Neuronal stem cell (in vitro differentiated cells): ENCODE data around the gene CHST8.

Experiments used
- DNase-seq: peaks from one replicate; pipeline ENCODE4 v3.0.0-alpha.2; 2013; ENCODE audit warnings: low spot score
- H2AFZ ChIP-seq: one replicate; pipeline ENCODE4 v1.6.1; 2013; ENCODE audit warnings: mild to moderate bottlenecking, low read length, inconsistent platforms
- H2AK5ac ChIP-seq: 2 replicates; pipeline ENCODE4 v1.6.1; 2013; ENCODE audit warnings: low read depth, mild to moderate bottlenecking, inconsistent platforms, low read length, moderate library complexity, mixed read lengths
- H2BK120ac ChIP-seq: 2 replicates; pipeline ENCODE4 v1.6.1; 2013; ENCODE audit warnings: low read depth, mild to moderate bottlenecking, inconsistent platforms, low read length, moderate library complexity, mixed read lengths
- H2BK12ac ChIP-seq: one replicate; pipeline ENCODE4 v1.6.1; 2013; ENCODE audit warnings: low read length, inconsistent platforms
- H2BK15ac ChIP-seq: 2 replicates; pipeline ENCODE4 v1.6.1; 2013; ENCODE audit warnings: mild to moderate bottlenecking, low read length, inconsistent platforms, mixed read lengths
- H2BK5ac ChIP-seq: one replicate; pipeline ENCODE4 v1.6.1; 2013; ENCODE audit warnings: inconsistent platforms, mild to moderate bottlenecking, low read length, moderate library complexity
- H3K14ac ChIP-seq: one replicate; pipeline ENCODE4 v1.6.1; 2013; ENCODE audit warnings: low read length, inconsistent platforms
- H3K18ac ChIP-seq: 2 replicates; pipeline ENCODE4 v1.6.1; 2013; ENCODE audit warnings: low read length, inconsistent platforms
- H3K23ac ChIP-seq: 2 replicates; pipeline ENCODE4 v1.6.1; 2013; ENCODE audit warnings: low read depth, mild to moderate bottlenecking, mixed read lengths, low read length, inconsistent platforms; ENCODE audit not compliant: poor library complexity
- H3K27ac ChIP-seq: replicated peaks from 3 replicates; pipeline ENCODE4 v1.5.1; 2013; ENCODE audit warnings: low read length, inconsistent platforms
- H3K27me3 ChIP-seq, 3 experiments: 2 replicates each; pipeline ENCODE4 v1.6.1; 2013; ENCODE audit warnings: low read length in 3 of 3, mild to moderate bottlenecking in 2 of 3, inconsistent platforms in 1 of 3, low read depth in 1 of 3, mixed read lengths in 1 of 3, moderate library complexity in 1 of 3; ENCODE audit not compliant: control insufficient read depth in 3 of 3, insufficient read depth in 3 of 3
- H3K36me3 ChIP-seq, 2 donors: replicated peaks in 1 of 2; 2 replicates each; pipeline ENCODE4 v1.6.1; 2013; ENCODE audit warnings: low read length in 2 of 2; ENCODE audit not compliant: control insufficient read depth in 2 of 2, insufficient read depth in 2 of 2
- H3K4ac ChIP-seq: 2 replicates; pipeline ENCODE4 v1.6.1; 2013; ENCODE audit warnings: inconsistent platforms, mild to moderate bottlenecking, low read length, moderate library complexity
- H3K4me1 ChIP-seq, 2 donors: 1 replicate in 1 of 2; 2 replicates in 1 of 2; pipeline ENCODE4 v1.6.1; 2013; ENCODE audit warnings: low read length in 2 of 2, low read depth in 1 of 2; ENCODE audit not compliant: control insufficient read depth in 2 of 2, insufficient read depth in 1 of 2
- H3K4me2 ChIP-seq: one replicate; pipeline ENCODE4 v1.6.1; 2013; ENCODE audit warnings: mild to moderate bottlenecking, low read length, inconsistent platforms; ENCODE audit not compliant: insufficient read depth, poor library complexity, severe bottlenecking
- H3K4me3 ChIP-seq, 2 donors: 2 replicates each; pipeline ENCODE4 v1.5.1; 2013; ENCODE audit warnings: low read length in 2 of 2, mild to moderate bottlenecking in 2 of 2, inconsistent platforms in 1 of 2, moderate library complexity in 1 of 2
- H3K79me1 ChIP-seq: one replicate; pipeline ENCODE4 v1.6.1; 2013; ENCODE audit warnings: low read depth, mild to moderate bottlenecking, inconsistent platforms, low read length, moderate library complexity
- H3K9ac ChIP-seq: one replicate; pipeline ENCODE4 v1.6.1; 2013; ENCODE audit warnings: mild to moderate bottlenecking, low read depth, low read length, inconsistent platforms; ENCODE audit not compliant: poor library complexity
- H3K9me3 ChIP-seq, 2 donors: replicated peaks in 1 of 2; 2 replicates each; pipeline versions ENCODE3 to v1.6.1; 2013; ENCODE audit warnings: low read length in 2 of 2, mild to moderate bottlenecking in 2 of 2, inconsistent platforms in 1 of 2, low read depth in 1 of 2, mixed read lengths in 1 of 2, moderate library complexity in 1 of 2; ENCODE audit not compliant: control insufficient read depth in 2 of 2, insufficient read depth in 1 of 2
- H4K8ac ChIP-seq: one replicate; pipeline ENCODE4 v1.6.1; 2013; ENCODE audit warnings: low read depth, mild to moderate bottlenecking, inconsistent platforms, low read length, moderate library complexity
- H4K91ac ChIP-seq: one replicate; pipeline ENCODE4 v1.6.1; 2013; ENCODE audit warnings: low read length, low read depth, mild to moderate bottlenecking, inconsistent platforms; ENCODE audit not compliant: poor library complexity
- WGBS, 2 donors: extraction: QIAGEN DNeasy Blood & Tissue Kit; methylation state at CpG; one replicate each; pipeline ENCODE4 v1.1.7; 2013; ENCODE audit warnings: missing lambda C conversion rate in 2 of 2, mixed read lengths in 1 of 2; ENCODE audit not compliant: insufficient read length in 2 of 2, insufficient replicate concordance in 1 of 2; ENCODE audit errors: extremely low coverage in 2 of 2; 5-methylcytosine and 5-hydroxymethylcytosine counted together

Gene CHST8

DNA sequence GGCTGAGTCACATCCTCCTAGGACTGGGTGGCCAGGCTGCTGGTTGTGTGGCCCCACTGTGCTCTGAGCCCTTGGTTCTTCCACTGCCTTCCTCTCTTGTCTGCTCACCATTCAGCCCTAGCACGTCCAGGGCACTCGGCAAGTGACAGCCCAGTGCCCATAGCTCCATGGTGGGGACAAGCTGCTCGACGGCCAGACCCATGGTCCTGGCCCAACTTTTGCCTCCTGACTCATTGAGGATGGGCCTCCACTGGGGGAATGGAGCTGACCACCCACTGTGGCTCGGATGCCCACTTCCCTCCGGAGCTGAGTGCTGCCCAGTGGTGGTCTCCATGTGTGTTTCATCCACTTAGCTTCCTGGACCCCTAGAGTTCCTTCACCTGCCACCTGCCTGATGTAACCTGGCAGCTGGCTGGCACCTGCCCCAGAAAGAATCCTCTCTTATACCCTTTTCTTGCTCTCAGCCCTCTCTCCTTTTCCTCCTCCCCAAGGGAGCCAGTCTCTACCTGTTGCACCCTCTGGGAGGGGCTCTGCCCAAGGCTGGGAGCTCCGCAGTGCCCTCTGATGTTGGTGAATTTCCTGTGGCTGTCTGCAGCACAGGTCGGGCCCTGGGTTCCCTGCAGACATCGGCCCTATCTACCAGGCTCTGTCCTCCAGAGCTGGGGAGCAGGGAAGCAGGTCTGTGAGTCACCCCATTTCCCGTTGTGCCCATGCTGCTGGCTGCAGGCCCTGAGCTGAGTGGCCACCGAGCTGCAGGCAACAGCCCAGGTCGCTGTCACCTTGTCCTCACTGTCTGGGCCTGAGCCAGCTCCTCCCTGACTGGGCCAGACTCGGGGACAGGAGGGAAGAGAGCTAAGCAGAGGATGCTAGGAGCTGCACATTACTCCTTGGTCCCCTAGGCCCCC, 7.4 kb downstream of the CHST8 start:
- Histone ChIP-seq H2BK120ac (no peak overlapping the region), H3K4me2 (no peak overlapping the region), H3K36me3 (no peaks in the 10 kb centered on the region), H3K9ac (peak overlapping the region; percentile 15), H2BK12ac (no peak overlapping the region), H3K4ac (no peak overlapping the region), H3K4me1 (no peaks in the 10 kb centered on the region), H2BK5ac (peak overlapping the region; percentile 32), H3K23ac (peak overlapping the region; percentile 66), H4K91ac (no peak overlapping the region), H3K18ac (peak overlapping the region; percentile 30), H2AFZ (no peak overlapping the region), H2AK5ac (peak overlapping the region; percentile 78), H3K9me3 (no peaks in the 10 kb centered on the region), H4K8ac (no peak overlapping the region), H3K14ac (peak overlapping the region; percentile 27), H3K27me3 (peaks cover 0 to 69% (median 9%) of the 10 kb centered on the region in 3 experiments), H3K4me3 (no peak overlapping the region), H3K27ac (no peak overlapping the region), H2BK15ac (peak overlapping the region; percentile 39), H3K79me1 (no peaks in the 10 kb centered on the region)
- WGBS, 2 donors, result no CpG with 5 or more reads among the region's 13 CpGs
- no peak for DNase-seq

DNA sequence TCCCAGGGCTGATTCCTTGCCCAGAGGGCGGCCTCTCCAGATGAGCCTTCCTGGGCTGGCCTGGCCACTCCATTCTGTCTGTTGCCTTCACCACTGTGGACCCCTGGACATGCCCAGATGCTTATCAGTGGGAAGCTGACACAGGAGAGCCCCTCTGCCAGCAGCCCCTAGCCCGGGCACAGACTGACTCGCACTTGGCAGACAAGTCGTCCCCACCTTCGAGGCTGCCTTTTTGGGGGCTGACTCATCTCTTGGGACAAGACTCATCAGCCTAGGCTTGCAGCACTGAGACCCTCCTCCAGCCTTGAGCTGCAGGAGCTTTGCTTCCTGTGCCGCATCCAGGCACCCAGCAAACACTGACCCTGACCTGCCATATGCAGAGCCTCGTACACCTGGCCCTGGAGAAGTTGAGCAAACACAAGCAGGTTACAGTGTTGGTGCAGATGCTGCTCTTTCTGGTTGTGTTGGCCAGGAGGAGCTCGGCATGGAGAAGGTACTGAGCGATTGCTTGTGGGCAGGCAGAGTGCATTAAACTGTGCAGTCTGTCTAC, 8.1 kb downstream of the CHST8 start:
- H3K18ac ChIP-seq, result no peak overlapping the region
- H2BK5ac ChIP-seq, result no peak overlapping the region
- H3K4ac ChIP-seq, result no peak overlapping the region
- H2BK120ac ChIP-seq, result no peak overlapping the region
- no peak overlapping the region for H4K91ac ChIP-seq
- no peak overlapping the region for H2BK12ac ChIP-seq
- peak overlapping the region; percentile 31 for H3K14ac ChIP-seq
- H2AFZ ChIP-seq, result no peak overlapping the region
- H3K4me2 ChIP-seq, result no peak overlapping the region
- no peaks in the 10 kb centered on the region for H3K4me1 ChIP-seq
- DNase-seq, result no peak
- no peak overlapping the region for H3K9ac ChIP-seq
- WGBS, 2 donors, result no CpG with 5 or more reads among the region's 9 CpGs
- no peaks in the 10 kb centered on the region for H3K9me3 ChIP-seq
- H3K27ac ChIP-seq, result no peak overlapping the region
- H3K79me1 ChIP-seq, result no peaks in the 10 kb centered on the region
- peak overlapping the region; percentile 39 for H2BK15ac ChIP-seq
- no peak overlapping the region for H3K4me3 ChIP-seq
- peak overlapping the region; percentile 81 for H3K23ac ChIP-seq
- peaks cover 0 to 62% (median 2%) of the 10 kb centered on the region in 3 experiments for H3K27me3 ChIP-seq
- peak overlapping the region; percentile 78 for H2AK5ac ChIP-seq
- no peak overlapping the region for H4K8ac ChIP-seq
- H3K36me3 ChIP-seq, result no peaks in the 10 kb centered on the region

DNA sequence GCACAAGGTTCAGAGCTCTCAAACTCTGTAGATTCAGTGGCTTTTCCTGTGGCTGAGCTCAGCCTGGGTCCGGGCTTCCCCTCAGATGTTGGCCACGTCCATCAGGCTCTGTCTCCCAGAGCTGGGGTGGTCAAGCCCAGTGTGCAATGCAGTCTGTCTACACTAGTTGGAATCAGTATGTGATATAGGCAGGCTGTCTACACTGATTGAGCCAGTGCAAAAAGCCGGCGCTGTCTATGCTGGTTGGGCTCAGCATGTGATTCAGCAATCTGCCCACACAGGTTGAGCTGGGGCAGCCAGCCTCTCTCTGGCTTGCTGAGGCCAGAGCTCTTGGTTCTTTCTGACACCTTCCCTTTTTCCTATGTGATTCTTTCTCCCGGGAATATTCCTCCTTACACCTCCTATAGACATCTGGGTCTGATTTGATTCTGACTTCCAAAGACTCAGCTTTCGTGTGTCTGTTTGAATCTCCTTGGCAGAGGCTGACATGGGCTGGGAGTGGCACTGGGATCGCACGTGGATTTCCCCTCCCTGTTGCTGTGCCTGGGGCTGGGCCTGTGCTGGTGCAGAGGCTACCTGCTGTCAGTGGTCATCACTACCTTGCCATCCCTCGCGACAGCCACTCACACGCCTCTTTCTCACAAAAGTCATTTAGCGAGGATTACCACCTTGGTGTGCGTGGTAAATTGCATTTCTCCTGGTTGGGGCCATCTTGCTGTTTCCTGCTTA, 9.3 kb downstream of the CHST8 start:
- Histone ChIP-seq H3K4ac (no peak overlapping the region), H3K18ac (peak overlapping the region; percentile 19), H2BK15ac (no peak overlapping the region), H2AFZ (no peak overlapping the region), H3K4me1 (no peaks in the 10 kb centered on the region), H3K4me3 (no peak overlapping the region), H2AK5ac (no peak overlapping the region), H2BK5ac (no peak overlapping the region), H3K14ac (peak overlapping the region; percentile 17), H3K27ac (no peak overlapping the region), H3K36me3 (no peaks in the 10 kb centered on the region), H4K8ac (no peak overlapping the region), H2BK12ac (no peak overlapping the region), H3K79me1 (no peaks in the 10 kb centered on the region), H3K27me3 (peaks cover 0 to 52% (median 0%) of the 10 kb centered on the region in 3 experiments), H3K23ac (no peak overlapping the region), H4K91ac (peak overlapping the region; percentile 25), H2BK120ac (no peak overlapping the region), H3K9ac (peak overlapping the region; percentile 72), H3K9me3 (no peaks in the 10 kb centered on the region), H3K4me2 (no peak overlapping the region)
- WGBS, 2 donors, result no CpG with 5 or more reads among the region's 13 CpGs
- no peak for DNase-seq

DNA sequence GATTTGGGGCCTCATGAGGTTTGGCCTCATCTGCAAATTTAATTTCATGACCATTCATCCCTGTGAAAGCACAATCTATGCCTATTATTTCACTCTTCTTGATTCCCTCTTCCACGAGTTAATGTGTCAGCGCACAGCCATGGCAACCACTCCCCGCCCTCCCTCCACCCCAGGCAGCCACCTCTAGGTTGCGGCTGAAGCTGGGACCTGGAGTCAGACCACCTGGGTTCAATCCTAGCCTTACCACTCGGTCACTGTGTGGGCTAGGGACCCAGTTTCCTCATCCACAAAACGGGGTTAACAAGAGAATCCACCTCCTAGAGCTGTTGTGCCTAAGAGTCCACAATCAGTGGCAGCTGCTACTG, 9.8 kb downstream of the CHST8 start:
- Histone ChIP-seq H3K27ac (no peak overlapping the region), H3K9ac (peak overlapping the region; percentile 63), H3K27me3 (peaks cover 0 to 47% (median 0%) of the 10 kb centered on the region in 3 experiments), H4K91ac (peak overlapping the region; percentile 25), H2BK120ac (no peak overlapping the region), H3K4me3 (no peak overlapping the region), H4K8ac (no peak overlapping the region), H2AK5ac (no peak overlapping the region), H2BK5ac (no peak overlapping the region), H2AFZ (no peak overlapping the region), H3K14ac (peak overlapping the region; percentile 17), H3K36me3 (no peaks in the 10 kb centered on the region), H3K18ac (no peak overlapping the region), H3K9me3 (no peaks in the 10 kb centered on the region), H2BK15ac (no peak overlapping the region), H3K23ac (no peak overlapping the region), H3K4ac (no peak overlapping the region), H3K4me1 (no peaks in the 10 kb centered on the region), H3K79me1 (no peaks in the 10 kb centered on the region), H3K4me2 (no peak overlapping the region), H2BK12ac (no peak overlapping the region)
- no CpG with 5 or more reads among the region's 6 CpGs for WGBS, 2 donors
- no peak for DNase-seq
